ENCODE data around the gene SERPINA5.
A peak's percentile ranks its signal among the peaks of the same experiment; 100 is the strongest.

Gene SERPINA5

GRCh38 chr14:94539181-94539580, 42.0 kb upstream of the SERPINA5 start:
- Histone ChIP-seq H3K27ac (no peak overlapping the region), H3K4me3 (no peak overlapping the region), H3K4me1 (no peaks in the 10 kb centered on the region), H3K27me3 (peaks cover 0 to 11% of the 10 kb centered on the region in 2 donors), H3K9me3 (no peaks in the 10 kb centered on the region), H3K36me3 (no peaks in the 10 kb centered on the region)
- DNase-seq, result peak in 1 of 2 donors; percentile 11
- TF ChIP-seq CTCF (IDR thresholded peaks at IDR 0.05), result no peak
- intact Hi-C loops (cut with DNase I; ENCODE audit: low total_unique reads), result no loop called here

- Histone ChIP-seq H3K4me1 (no peaks in the 10 kb centered on the region), H3K9me3 (no peaks in the 10 kb centered on the region), H3K36me3 (no peaks in the 10 kb centered on the region), H3K4me3 (no peak overlapping the region), H3K27me3 (peaks cover 0 to 11% of the 10 kb centered on the region in 2 donors), H3K27ac (no peak overlapping the region)
- peak in 1 of 2 donors; percentile 44 for DNase-seq
- intact Hi-C loops (cut with DNase I; ENCODE audit: low total_unique reads), result no loop called here
- TF ChIP-seq CTCF (IDR thresholded peaks at IDR 0.05), result no peak
Observed at GRCh38 chr14:94540031-94540794, 41.0 kb upstream of the SERPINA5 start.

GRCh38 chr14:94541234-94541975, 39.8 kb upstream of the SERPINA5 start:
- Histone ChIP-seq H3K4me3 (no peak overlapping the region), H3K9me3 (peaks cover 0 to 3% (median 0%) of the 10 kb centered on the region in 3 donors), H3K27ac (no peak overlapping the region), H3K4me1 (no peaks in the 10 kb centered on the region), H3K27me3 (peaks cover 0 to 16% of the 10 kb centered on the region in 2 donors), H3K36me3 (no peaks in the 10 kb centered on the region)
- intact Hi-C loops (cut with DNase I; ENCODE audit: low total_unique reads), result no loop called here
- DNase-seq, result no peak
- TF ChIP-seq CTCF (IDR thresholded peaks at IDR 0.05), result no peak

- TF ChIP-seq CTCF (IDR thresholded peaks at IDR 0.05), result no peak
- intact Hi-C loops (cut with DNase I; ENCODE audit: low total_unique reads), result no loop called here
- H3K9me3 ChIP-seq, result peaks cover 0 to 6% (median 0%) of the 10 kb centered on the region in 3 donors
- H3K36me3 ChIP-seq, result no peaks in the 10 kb centered on the region
- H3K4me1 ChIP-seq, result no peaks in the 10 kb centered on the region
- peaks cover 0 to 16% of the 10 kb centered on the region in 2 donors for H3K27me3 ChIP-seq
- DNase-seq, result peak in 1 of 2 donors; percentile 51
- H3K4me3 ChIP-seq, result no peak overlapping the region
- H3K27ac ChIP-seq, result no peak overlapping the region
Observed at GRCh38 chr14:94542111-94542810, 39.0 kb upstream of the SERPINA5 start.

- TF ChIP-seq CTCF (IDR thresholded peaks at IDR 0.05), result no peak
- Histone ChIP-seq H3K4me3 (no peak overlapping the region), H3K36me3 (no peaks in the 10 kb centered on the region), H3K27ac (no peak overlapping the region), H3K4me1 (no peaks in the 10 kb centered on the region), H3K27me3 (peaks cover 0 to 15% of the 10 kb centered on the region in 2 donors), H3K9me3 (peaks cover 0 to 6% (median 0%) of the 10 kb centered on the region in 3 donors)
- intact Hi-C loops (cut with DNase I; ENCODE audit: low total_unique reads), result no loop called here
- peak in 1 of 2 donors; percentile 54 for DNase-seq
Observed at GRCh38 chr14:94542811-94543440, 38.3 kb upstream of the SERPINA5 start.

Measured in tibial artery (tissue), 4 donors.